D721Med (cell line): ENCODE results near the gene HBA2.
"Not testable (repeated sequence)": the region's sequence is repeated elsewhere in the genome, so short reads cannot be mapped to it uniquely, and the experiment has no call there.

Experiments
- DNase-seq: peaks from one replicate; pipeline ENCODE4 v3.0.0; 2011; ENCODE audit warnings: low spot score; ENCODE audit not compliant: insufficient read length
- FAIRE-seq: peaks from 2 replicates; lab custom pipeline; 2011; peaks lifted over from hg19 to GRCh38; lab: Jason Lieb, UNC
- TF ChIP-seq, protein P1 (sequence below): IDR thresholded peaks from 2 replicates; pipeline ENCODE4 v1.5.1; 2012; ENCODE audit warnings: mild to moderate bottlenecking, control low read depth; ENCODE audit not compliant: insufficient read depth; ENCODE audit errors: missing control alignments

The HBA2 gene

DNA sequence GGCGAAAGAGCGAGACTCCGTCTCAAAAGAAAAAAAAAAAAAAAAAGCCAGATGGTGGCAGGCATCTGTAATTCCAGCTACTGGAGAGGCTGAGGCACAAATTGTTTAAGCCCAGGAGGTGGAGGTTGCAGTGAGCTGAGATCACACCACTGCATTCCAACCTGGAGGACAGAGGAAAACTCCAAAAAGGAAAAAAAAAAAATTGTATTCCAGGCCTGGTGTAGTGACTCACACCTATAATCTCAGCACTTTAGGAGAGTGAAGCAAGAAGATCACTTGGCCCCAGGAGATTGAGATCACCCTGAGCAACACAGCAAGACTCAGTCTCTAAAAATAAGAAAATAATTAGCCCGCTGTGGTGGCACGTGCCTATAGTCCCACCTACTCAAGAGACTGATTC lies 27.7 kb downstream of the HBA2 start:
- FAIRE-seq (no peak), DNase-seq (no peak)
- TF ChIP-seq, protein P1, sequence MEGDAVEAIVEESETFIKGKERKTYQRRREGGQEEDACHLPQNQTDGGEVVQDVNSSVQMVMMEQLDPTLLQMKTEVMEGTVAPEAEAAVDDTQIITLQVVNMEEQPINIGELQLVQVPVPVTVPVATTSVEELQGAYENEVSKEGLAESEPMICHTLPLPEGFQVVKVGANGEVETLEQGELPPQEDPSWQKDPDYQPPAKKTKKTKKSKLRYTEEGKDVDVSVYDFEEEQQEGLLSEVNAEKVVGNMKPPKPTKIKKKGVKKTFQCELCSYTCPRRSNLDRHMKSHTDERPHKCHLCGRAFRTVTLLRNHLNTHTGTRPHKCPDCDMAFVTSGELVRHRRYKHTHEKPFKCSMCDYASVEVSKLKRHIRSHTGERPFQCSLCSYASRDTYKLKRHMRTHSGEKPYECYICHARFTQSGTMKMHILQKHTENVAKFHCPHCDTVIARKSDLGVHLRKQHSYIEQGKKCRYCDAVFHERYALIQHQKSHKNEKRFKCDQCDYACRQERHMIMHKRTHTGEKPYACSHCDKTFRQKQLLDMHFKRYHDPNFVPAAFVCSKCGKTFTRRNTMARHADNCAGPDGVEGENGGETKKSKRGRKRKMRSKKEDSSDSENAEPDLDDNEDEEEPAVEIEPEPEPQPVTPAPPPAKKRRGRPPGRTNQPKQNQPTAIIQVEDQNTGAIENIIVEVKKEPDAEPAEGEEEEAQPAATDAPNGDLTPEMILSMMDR = no peak

DNA sequence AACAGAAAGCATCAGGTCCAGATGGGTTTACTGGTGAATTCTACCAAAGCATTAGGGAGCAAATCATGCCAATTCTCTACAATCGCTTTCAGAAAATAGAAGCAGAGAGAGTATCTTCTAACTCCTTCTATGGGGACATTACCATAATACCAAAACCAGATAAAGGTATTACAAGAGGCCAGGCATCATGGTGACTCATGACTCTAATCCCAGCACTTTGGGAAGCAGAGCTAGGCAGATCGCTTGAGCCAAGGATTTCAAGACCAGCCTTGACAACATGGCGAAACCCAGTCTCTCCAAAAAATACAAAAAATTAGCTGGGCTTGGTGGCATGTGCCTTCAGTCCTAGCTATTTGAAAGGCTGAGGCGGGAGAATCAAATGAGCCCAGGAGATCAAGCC lies 30.6 kb downstream of the HBA2 start:
- no peak for FAIRE-seq
- TF ChIP-seq, protein P1 = no peak
- no peak for DNase-seq

DNA sequence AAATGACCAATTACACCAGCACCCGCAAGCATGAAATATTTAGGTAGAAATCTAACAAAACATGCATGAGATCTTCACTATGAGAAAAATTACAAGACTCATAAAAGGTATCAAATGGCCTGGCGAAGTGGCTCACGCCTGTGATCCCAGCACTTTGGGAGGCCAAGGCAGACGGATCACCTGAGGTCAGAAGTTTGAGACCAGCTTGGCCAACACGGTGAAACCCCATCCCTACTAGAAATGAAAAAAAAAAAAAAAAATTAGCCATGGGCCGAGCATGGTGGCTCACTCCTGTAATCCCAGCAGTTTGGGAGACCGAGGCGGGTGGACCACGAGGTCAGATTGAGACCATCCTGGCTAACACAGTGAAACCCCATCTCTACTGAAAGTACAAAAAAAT lies 31.4 kb downstream of the HBA2 start:
- DNase-seq, FAIRE-seq: not testable (repeated sequence)

DNA sequence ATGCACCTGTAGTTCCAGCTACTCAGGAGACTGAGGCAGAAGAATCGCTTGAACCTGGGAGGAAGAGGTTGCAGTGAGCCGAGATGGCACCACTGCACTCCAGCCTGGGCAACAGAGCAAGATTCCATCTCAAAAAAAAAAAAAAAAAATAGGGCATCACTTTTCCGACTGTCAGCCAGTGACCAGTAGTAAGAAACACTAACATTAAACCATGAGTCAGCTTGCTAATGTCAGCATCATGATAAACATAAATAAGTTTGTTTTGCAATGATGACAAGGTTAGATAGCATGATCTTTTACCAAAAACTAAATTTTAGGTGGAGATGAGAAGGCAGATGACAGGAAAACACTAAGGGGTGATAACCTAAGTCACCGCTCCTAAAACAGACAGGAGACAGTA lies 36.7 kb downstream of the HBA2 start:
- DNase-seq, FAIRE-seq: not testable (repeated sequence)

DNA sequence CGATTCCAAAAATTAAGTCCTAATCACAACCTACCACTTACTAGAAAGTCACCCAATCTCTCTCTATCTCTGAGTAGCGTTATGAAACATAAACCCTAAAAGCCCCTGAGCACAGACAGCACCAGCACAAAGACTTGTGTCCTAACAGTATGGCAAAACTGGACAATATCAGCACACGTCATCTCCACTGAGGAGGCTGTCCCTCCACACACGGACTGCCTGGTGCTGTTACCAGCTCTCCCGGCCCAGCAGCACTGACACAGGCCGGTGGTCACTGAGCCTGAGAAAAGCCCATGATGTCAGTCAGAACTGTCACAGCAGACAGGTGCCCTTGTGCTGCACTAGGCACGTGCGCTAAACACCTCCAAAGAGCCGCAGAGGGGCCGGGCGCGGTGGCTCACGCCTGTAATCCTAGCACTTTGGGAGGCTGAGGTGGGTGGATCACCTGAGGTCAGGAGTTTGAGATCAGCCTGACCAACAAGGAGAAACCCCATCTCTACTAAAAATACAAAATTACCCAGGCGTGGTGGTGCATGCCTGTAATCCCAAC lies 39.0 kb downstream of the HBA2 start:
- not testable (repeated sequence) for FAIRE-seq, DNase-seq

DNA sequence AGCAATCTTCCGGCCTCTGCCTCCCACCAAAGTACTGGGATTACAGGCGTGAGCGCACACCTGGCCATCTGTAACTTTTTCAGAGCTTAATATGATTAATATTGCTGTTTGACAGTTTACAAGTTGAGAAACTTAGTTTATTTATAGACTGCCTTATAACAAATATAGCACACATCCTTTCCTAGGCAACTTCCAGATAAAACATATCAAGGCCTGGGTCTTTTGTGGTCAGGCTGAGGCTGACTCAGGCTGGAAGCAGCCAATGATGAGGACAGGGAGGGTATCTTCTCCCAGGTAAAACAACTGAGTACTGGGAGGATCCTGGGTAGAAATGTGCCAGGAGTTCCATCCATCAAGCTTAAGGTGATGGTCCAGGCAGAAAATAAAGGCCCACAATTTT lies 40.3 kb downstream of the HBA2 start:
- no peak for FAIRE-seq
- TF ChIP-seq, protein P1 = no peak
- DNase-seq = no peak

DNA sequence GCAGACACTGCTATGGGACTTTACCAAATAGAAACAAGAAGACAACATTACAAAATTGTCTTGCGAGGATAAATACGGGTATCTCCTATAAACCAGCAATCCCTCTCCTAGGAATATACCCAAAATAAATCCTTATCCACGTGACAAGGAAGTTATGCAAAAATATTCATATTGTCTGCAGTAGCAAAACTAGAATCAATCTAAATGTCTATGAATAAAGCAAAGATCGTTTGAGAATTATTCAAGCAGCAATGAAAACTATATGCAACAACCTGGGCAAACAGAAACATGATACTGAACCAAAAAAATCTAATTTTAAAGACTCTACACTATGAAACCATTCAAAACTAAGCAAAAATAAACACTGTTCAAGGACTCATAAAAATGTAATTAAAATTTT lies 47.3 kb downstream of the HBA2 start:
- FAIRE-seq (no peak), DNase-seq (no peak)
- TF ChIP-seq, protein P1 = no peak
